HEK293 (cell line): ENCODE data around the gene GSAP.

Source experiments
- CTCF ChIA-PET: fragments of 350-600 bp; formaldehyde crosslinking; extraction: SDS; loops from one replicate; lab custom pipeline; 2021; ENCODE audit warnings: antibody characterized with exemption; lab: Yijun Ruan, JAX
- POLR2A ChIA-PET: fragments of 300-600 bp; formaldehyde crosslinking; extraction: SDS; loops from one replicate; lab custom pipeline; 2020; ENCODE audit warnings: antibody characterized with exemption, inconsistent platforms; lab: Yijun Ruan, JAX
- H3K27ac ChIP-seq: fragments of 200-500 bp; sonication (Bioruptor generic); 2 replicates; pipeline ENCODE4 v1.5.1; 2014; ENCODE audit warnings: low read depth, low read length, control low read depth, inconsistent platforms; ENCODE audit errors: extremely low read depth
- H3K36me3 ChIP-seq, 2 experiments: fragments of 200-500 bp in 1 of 2; sonication (Bioruptor generic) in 1 of 2; 1 replicate in 1 of 2; 2 replicates in 1 of 2; pipeline ENCODE4 v1.5.1; 2014 to 2017; ENCODE audit warnings: inconsistent platforms in 2 of 2, low read length in 2 of 2; ENCODE audit not compliant: control insufficient read depth in 2 of 2, insufficient read depth in 1 of 2
- H3K4me1 ChIP-seq: fragments of 200-500 bp; sonication (Bioruptor generic); 2 replicates; pipeline ENCODE4 v1.5.1; 2014; ENCODE audit warnings: mild to moderate bottlenecking, low read length, inconsistent platforms; ENCODE audit not compliant: control insufficient read depth, insufficient read depth
- H3K4me3 ChIP-seq: 2 replicates; pipeline ENCODE4 v1.5.1; 2011; ENCODE audit warnings: low read depth, mild to moderate bottlenecking, control low read depth, low read length, moderate library complexity
- H3K9me3 ChIP-seq: fragments of 200-500 bp; sonication (Bioruptor generic); 2 replicates; pipeline ENCODE4 v1.5.1; 2014; ENCODE audit warnings: low read depth, low read length, inconsistent platforms; ENCODE audit not compliant: control insufficient read depth, insufficient read depth
- GLI2 ChIP-seq: fragments of 450-650 bp; formaldehyde crosslinking; IDR thresholded peaks from 2 replicates; pipeline ENCODE4; 2017; ENCODE audit warnings: missing biosample characterization, missing genetic modification characterization, low read depth, borderline replicate concordance
- KLF10 ChIP-seq: fragments of 450-650 bp; IDR thresholded peaks from 2 replicates; pipeline ENCODE4 v1.5.1; 2018; ENCODE audit warnings: missing biosample characterization, mild to moderate bottlenecking, missing genetic modification characterization
- MEIS1 ChIP-seq: sonication (generic); formaldehyde crosslinking; IDR thresholded peaks from 2 replicates; pipeline ENCODE4 v1.8.1; 2022; ENCODE audit warnings: missing genetic modification reagents, mild to moderate bottlenecking, borderline replicate concordance
- RBAK ChIP-seq: fragments of 450-650 bp; formaldehyde crosslinking; IDR thresholded peaks from 2 replicates; pipeline ENCODE4 v1.5.1; 2016; ENCODE audit warnings: missing biosample characterization, missing genetic modification characterization
- SCRT1 ChIP-seq: fragments of 450-650 bp; formaldehyde crosslinking; IDR thresholded peaks from 2 replicates; pipeline ENCODE4 v1.5.1; 2016; ENCODE audit warnings: missing biosample characterization, missing genetic modification characterization, borderline replicate concordance
- WT1 ChIP-seq: fragments of 450-650 bp; formaldehyde crosslinking; IDR thresholded peaks from 2 replicates; pipeline ENCODE4 v1.5.1; 2016; ENCODE audit warnings: missing biosample characterization, missing genetic modification characterization
- YY1 ChIP-seq: fragments of 450-650 bp; formaldehyde crosslinking; IDR thresholded peaks from 2 replicates; pipeline ENCODE4 v1.5.1; 2018; ENCODE audit warnings: missing biosample characterization, missing genetic modification characterization
- ZBTB1 ChIP-seq: fragments of 450-650 bp; formaldehyde crosslinking; IDR thresholded peaks from 2 replicates; pipeline ENCODE4 v1.5.1; 2016; ENCODE audit warnings: missing biosample characterization, missing genetic modification characterization
- ZBTB48 ChIP-seq: fragments of 450-650 bp; formaldehyde crosslinking; IDR thresholded peaks from 2 replicates; pipeline ENCODE4 v1.5.1; 2016; ENCODE audit warnings: missing biosample characterization, missing genetic modification characterization
- ZEB2 ChIP-seq: fragments of 450-650 bp; formaldehyde crosslinking; IDR thresholded peaks from 2 replicates; pipeline ENCODE4 v1.5.1; 2016; ENCODE audit warnings: missing biosample characterization, missing genetic modification characterization
- ZNF114 ChIP-seq: fragments of 450-650 bp; formaldehyde crosslinking; IDR thresholded peaks from 2 replicates; pipeline ENCODE4 v1.5.0; 2017; ENCODE audit warnings: missing biosample characterization, missing genetic modification characterization
- ZNF175 ChIP-seq: fragments of 450-650 bp; formaldehyde crosslinking; IDR thresholded peaks from 2 replicates; pipeline ENCODE4 v1.5.1; 2016; ENCODE audit warnings: missing biosample characterization, missing genetic modification characterization
- ZNF19 ChIP-seq: fragments of 450-650 bp; formaldehyde crosslinking; IDR thresholded peaks from 2 replicates; pipeline ENCODE4; 2016; ENCODE audit warnings: missing biosample characterization, missing genetic modification characterization, low read depth
- ZNF292 ChIP-seq: fragments of 450-650 bp; formaldehyde crosslinking; IDR thresholded peaks from 2 replicates; pipeline ENCODE4 v1.5.1; 2016; ENCODE audit warnings: low read depth, missing biosample characterization, missing genetic modification characterization, borderline replicate concordance
- ZNF398 ChIP-seq: fragments of 450-650 bp; formaldehyde crosslinking; IDR thresholded peaks from 2 replicates; pipeline ENCODE4 v1.5.1; 2017; ENCODE audit warnings: missing biosample characterization, missing genetic modification characterization
- ZNF404 ChIP-seq: fragments of 450-650 bp; formaldehyde crosslinking; IDR thresholded peaks from 2 replicates; pipeline ENCODE4 v1.5.1; 2017; ENCODE audit warnings: missing biosample characterization, missing genetic modification characterization
- ZNF48 ChIP-seq: fragments of 450-650 bp; formaldehyde crosslinking; IDR thresholded peaks from 2 replicates; pipeline ENCODE4 v1.5.1; 2016; ENCODE audit warnings: missing biosample characterization, missing genetic modification characterization
- ZNF488 ChIP-seq: fragments of 450-650 bp; formaldehyde crosslinking; IDR thresholded peaks from 2 replicates; pipeline ENCODE4 v1.5.1; 2016; ENCODE audit warnings: missing biosample characterization, missing genetic modification characterization
- ZNF560 ChIP-seq: fragments of 450-650 bp; formaldehyde crosslinking; IDR thresholded peaks from 2 replicates; pipeline ENCODE4 v1.5.1; 2017; ENCODE audit warnings: missing biosample characterization, missing genetic modification characterization, borderline replicate concordance
- ZNF561 ChIP-seq: fragments of 450-650 bp; IDR thresholded peaks from 2 replicates; pipeline ENCODE4 v1.5.1; 2018; ENCODE audit warnings: missing biosample characterization, missing genetic modification characterization, borderline replicate concordance
- ZNF580 ChIP-seq: fragments of 450-650 bp; formaldehyde crosslinking; IDR thresholded peaks from 2 replicates; pipeline ENCODE4 v1.5.1; 2016; ENCODE audit warnings: missing biosample characterization, missing genetic modification characterization
- ZNF585B ChIP-seq: fragments of 450-650 bp; formaldehyde crosslinking; IDR thresholded peaks from 2 replicates; pipeline ENCODE4 v1.5.1; 2016; ENCODE audit warnings: missing biosample characterization, missing genetic modification characterization
- ZNF621 ChIP-seq: fragments of 450-650 bp; formaldehyde crosslinking; IDR thresholded peaks from 2 replicates; pipeline ENCODE4 v1.5.1; 2017; ENCODE audit warnings: missing biosample characterization, missing genetic modification characterization
- ZNF768 ChIP-seq: fragments of 450-650 bp; formaldehyde crosslinking; IDR thresholded peaks from 2 replicates; pipeline ENCODE4 v1.5.1; 2018; ENCODE audit warnings: missing biosample characterization, mild to moderate bottlenecking, missing genetic modification characterization
- ZNF791 ChIP-seq: fragments of 450-650 bp; formaldehyde crosslinking; IDR thresholded peaks from 2 replicates; pipeline ENCODE4 v1.5.1; 2016; ENCODE audit warnings: missing biosample characterization, missing genetic modification characterization
- ZSCAN18 ChIP-seq: fragments of 450-650 bp; formaldehyde crosslinking; IDR thresholded peaks from 2 replicates; pipeline ENCODE4 v1.5.1; 2016; ENCODE audit warnings: missing biosample characterization, missing genetic modification characterization

Gene GSAP

GRCh38 chr7:77401002-77401401 lies 15.1 kb downstream of the GSAP start (continued):
- no peak for TF ChIP-seq ZNF19 (tag by site-specific recombination)
- TF ChIP-seq ZNF560 (tag by site-specific recombination), result no peak

GRCh38 chr7:77399816-77400215 lies 16.3 kb downstream of the GSAP start:
- no peak overlapping the region for H3K4me3 ChIP-seq
- H3K9me3 ChIP-seq, result no peaks in the 10 kb centered on the region
- ChIA-PET POLR2A (no interaction called here), CTCF (no interaction called here)
- no peaks in the 10 kb centered on the region for H3K36me3 ChIP-seq
- no peaks in the 10 kb centered on the region for H3K4me1 ChIP-seq
- no peak for TF ChIP-seq RBAK (tag by site-specific recombination)
- TF ChIP-seq ZNF114 (tag by site-specific recombination), result no peak
- TF ChIP-seq ZNF768, result no peak
- no peak for TF ChIP-seq ZSCAN18 (tag by site-specific recombination)
- no peak for TF ChIP-seq ZNF398 (tag by site-specific recombination)
- TF ChIP-seq SCRT1, result no peak
- TF ChIP-seq ZEB2, result no peak
- TF ChIP-seq ZNF580 (tag by site-specific recombination), result no peak
- TF ChIP-seq MEIS1 (CRISPR knock-in tag), result no peak
- no peak for TF ChIP-seq ZNF19 (tag by site-specific recombination)
- no peak overlapping the region for H3K27ac ChIP-seq

GRCh38 chr7:77396894-77397547 lies 19.1 kb downstream of the GSAP start:
- Histone ChIP-seq H3K9me3 (no peaks in the 10 kb centered on the region), H3K27ac (no peak overlapping the region), H3K36me3 (no peaks in the 10 kb centered on the region), H3K4me1 (no peaks in the 10 kb centered on the region), H3K4me3 (no peak overlapping the region)
- CTCF ChIA-PET, result interaction anchor here (1.3 kb wide), 1 partner anchor 10 kb away, joined by 3 read pairs; no protein-coding TSS in a partner anchor
- TF ChIP-seq KLF10 (tag by site-specific recombination), result no peak
- TF ChIP-seq ZNF292 (tag by site-specific recombination), result no peak
- no peak for TF ChIP-seq WT1
- TF ChIP-seq ZNF175 (tag by site-specific recombination), result no peak
- TF ChIP-seq YY1, result no peak
- TF ChIP-seq SCRT1, result no peak
- no peak for TF ChIP-seq GLI2 (tag by site-specific recombination)
- no peak for TF ChIP-seq ZNF791 (tag by site-specific recombination)
- no peak for TF ChIP-seq ZNF404
- TF ChIP-seq ZNF585B (tag by site-specific recombination), result no peak
- TF ChIP-seq ZNF621, result no peak
- no peak for TF ChIP-seq ZBTB1 (tag by site-specific recombination)
- TF ChIP-seq ZSCAN18 (tag by site-specific recombination), result no peak
- TF ChIP-seq ZNF488 (tag by site-specific recombination), result no peak
- TF ChIP-seq ZBTB48 (tag by site-specific recombination), result no peak
- TF ChIP-seq ZNF48 (tag by site-specific recombination), result no peak
- TF ChIP-seq ZNF561, result no peak
- POLR2A ChIA-PET, result no interaction called here
